HCT116 (cell line): ENCODE measurements around the gene ALCAM. TPM values are rescaled to one million over a fixed set of nuclear protein-coding genes. Genes with fewer than 3 reads are reported as not detected.

Experiments
- ATAC-seq: fragments of 200-7000 bp; cut with Tn5 transposase; 2 replicates; pipeline ENCODE4 v1.9.1; 2020; ENCODE audit warnings: mild to moderate bottlenecking, moderate library complexity
- BruUV-seq: library from RNA; stranded (reverse); fragments of 400-500 nt; replicated peaks from 2 replicates; lab custom pipeline; 2021; lab: Mats Ljungman, UMichigan
- CTCF ChIA-PET: fragments of 300-600 bp; sonication (Branson Sonifier 250); formaldehyde crosslinking; loops from one replicate; lab custom pipeline; 2021; ENCODE audit warnings: antibody characterized with exemption; lab: Charles Lee
- POLR2A ChIA-PET: fragments of 300-600, 350-600 bp; sonication (Branson Sonifier 250); formaldehyde crosslinking; loops from one replicate; lab custom pipeline; 2021; ENCODE audit warnings: antibody characterized with exemption; lab: Charles Lee
- RAD21 ChIA-PET, 2 experiments: fragments of 300-600 bp; sonication (Branson Sonifier 250); formaldehyde crosslinking; loops; one replicate each; lab custom pipeline; 2023; ENCODE audit warnings: low total read pairs in 2 of 2; ENCODE audit not compliant: uncharacterized antibody in 2 of 2, unreplicated experiment in 2 of 2, low non-redundant PET in 1 of 2; lab: Charles Lee
- DNase-seq: peaks from one replicate; pipeline ENCODE4 v3.0.0-alpha.2; 2010; ENCODE audit warnings: low read depth, low spot score
- H2AFZ ChIP-seq: fragments of 200-600 bp; shearing (Covaris generic), sonication (generic); 2 replicates; pipeline ENCODE4 v1.6.1; 2017; ENCODE audit warnings: low read depth, mixed run types, mixed read lengths, antibody characterized with exemption, low read length; ENCODE audit not compliant: poor library complexity, severe bottlenecking
- H3K27ac ChIP-seq: 2 replicates; pipeline ENCODE4 v1.5.1; 2012; ENCODE audit warnings: low read depth, low read length
- H3K27me3 ChIP-seq: fragments of 200-600 bp; sonication (generic); 2 replicates; pipeline ENCODE4 v1.6.1; 2016; ENCODE audit warnings: mixed run types, low read length, mixed read lengths; ENCODE audit not compliant: insufficient read depth
- H3K36me3 ChIP-seq, 2 experiments: fragments of 200-500 bp in 1 of 2; fragments of 200-600 bp in 1 of 2; sonication (Bioruptor generic) in 1 of 2; sonication (generic) in 1 of 2; 2 replicates each; pipeline versions ENCODE4 v1.5.1 to v1.6.1; 2014 to 2016; ENCODE audit warnings: low read length in 2 of 2, inconsistent platforms in 1 of 2, mixed read lengths in 1 of 2, mixed run types in 1 of 2; ENCODE audit not compliant: insufficient read depth in 2 of 2, control insufficient read depth in 1 of 2
- H3K4me1 ChIP-seq, 2 experiments: fragments of 200-600 bp in 1 of 2; sonication (generic) in 1 of 2; 2 replicates each; pipeline versions ENCODE4 v1.5.1 to v1.6.1; 2012 to 2017; ENCODE audit warnings: low read length in 2 of 2, inconsistent platforms in 1 of 2, mild to moderate bottlenecking in 1 of 2, mixed read lengths in 1 of 2, mixed run types in 1 of 2, moderate library complexity in 1 of 2; ENCODE audit not compliant: insufficient read depth in 2 of 2, control insufficient read depth in 1 of 2
- H3K4me2 ChIP-seq: fragments of 200-600 bp; sonication (generic); 2 replicates; pipeline ENCODE4 v1.6.1; 2017; ENCODE audit warnings: mixed run types, low read length, mixed read lengths
- H3K4me3 ChIP-seq, 2 experiments: fragments of 200-600 bp in 1 of 2; sonication (generic) in 1 of 2; replicated peaks in 1 of 2; 2 replicates each; pipeline ENCODE4 v1.5.1; 2011 to 2016; ENCODE audit warnings: low read length in 2 of 2, control low read depth in 1 of 2, low read depth in 1 of 2, mild to moderate bottlenecking in 1 of 2, mixed read lengths in 1 of 2, mixed run types in 1 of 2
- H3K79me2 ChIP-seq: fragments of 200-600 bp; sonication (generic); 2 replicates; pipeline ENCODE4 v1.6.1; 2017; ENCODE audit warnings: mild to moderate bottlenecking, mixed run types, low read length, moderate library complexity, mixed read lengths; ENCODE audit not compliant: insufficient read depth
- H3K9ac ChIP-seq: fragments of 200-600 bp; sonication (generic); 2 replicates; pipeline ENCODE4 v1.6.1; 2016; ENCODE audit warnings: low read length, mixed read lengths
- H3K9me2 ChIP-seq: fragments of 200-600 bp; sonication (generic), shearing (Covaris generic); 2 replicates; pipeline ENCODE4 v1.6.1; 2017; ENCODE audit warnings: mixed run types, mild to moderate bottlenecking, moderate library complexity; ENCODE audit not compliant: insufficient read depth
- H3K9me3 ChIP-seq, 2 experiments: fragments of 200-500 bp in 1 of 2; fragments of 200-600 bp in 1 of 2; sonication (Bioruptor generic) in 1 of 2; sonication (generic) in 1 of 2; 2 replicates each; pipeline ENCODE4 v1.6.1; 2014 to 2017; ENCODE audit warnings: low read length in 2 of 2, mixed read lengths in 2 of 2, inconsistent platforms in 1 of 2, low read depth in 1 of 2, mild to moderate bottlenecking in 1 of 2, mixed run types in 1 of 2, moderate library complexity in 1 of 2; ENCODE audit not compliant: control insufficient read depth in 1 of 2, insufficient read depth in 1 of 2
- H4K20me1 ChIP-seq: fragments of 200-600 bp; sonication (generic), shearing (Covaris generic); 2 replicates; pipeline ENCODE4 v1.6.1; 2017; ENCODE audit warnings: mixed run types, mild to moderate bottlenecking, moderate library complexity; ENCODE audit not compliant: insufficient read depth
- ATF3 ChIP-seq: IDR thresholded peaks from 2 replicates; pipeline ENCODE4 v1.6.1; 2012
- CEBPB ChIP-seq: IDR thresholded peaks from 2 replicates; pipeline ENCODE4 v1.6.1; 2012; ENCODE audit warnings: low read depth
- CTCF ChIP-seq, 3 experiments: fragments of 200-600 bp in 1 of 3; sonication (generic) in 1 of 3; IDR thresholded peaks in 2 of 3; conservative IDR thresholded peaks in 1 of 3; 2 replicates each; pipeline ENCODE4 v1.5.1; 2012 to 2017; ENCODE audit warnings: low read depth in 2 of 3, low read length in 2 of 3, antibody characterized with exemption in 1 of 3, borderline replicate concordance in 1 of 3, control low read depth in 1 of 3, mild to moderate bottlenecking in 1 of 3, mixed read lengths in 1 of 3, mixed run types in 1 of 3, moderate library complexity in 1 of 3; ENCODE audit not compliant: insufficient read depth in 1 of 3
- ELF1 ChIP-seq: IDR thresholded peaks from 2 replicates; pipeline ENCODE4 v1.6.1; 2012; ENCODE audit warnings: low read depth, borderline replicate concordance
- EZH2phosphoT487 ChIP-seq: fragments of 200-600 bp; IDR thresholded peaks from 2 replicates; pipeline ENCODE4 v1.6.1; 2018; ENCODE audit warnings: antibody characterized with exemption, borderline replicate concordance
- FOSL1 ChIP-seq: IDR thresholded peaks from 2 replicates; pipeline ENCODE4 v1.6.1; 2012; ENCODE audit warnings: low read depth
- POLR2A ChIP-seq: IDR thresholded peaks from 2 replicates; pipeline ENCODE4 v1.7.0; 2011; ENCODE audit warnings: borderline replicate concordance; ENCODE audit not compliant: insufficient read depth, insufficient read length; ENCODE audit errors: extremely low read depth
- POLR2AphosphoS5 ChIP-seq: IDR thresholded peaks from 2 replicates; pipeline ENCODE4 v1.6.1; 2011; ENCODE audit warnings: mild to moderate bottlenecking, low read depth, low read length, moderate library complexity
- RAD21 ChIP-seq: IDR thresholded peaks from 2 replicates; pipeline ENCODE4 v1.6.1; 2012; ENCODE audit warnings: low read depth, mild to moderate bottlenecking
- REST ChIP-seq: IDR thresholded peaks from 2 replicates; pipeline ENCODE4 v1.6.1; 2012; ENCODE audit warnings: low read depth
- SIN3A ChIP-seq: IDR thresholded peaks from 2 replicates; pipeline ENCODE4 v1.6.1; 2012; ENCODE audit warnings: low read depth
- SP1 ChIP-seq: IDR thresholded peaks from 2 replicates; pipeline ENCODE4 v1.6.1; 2012; ENCODE audit warnings: low read depth
- SRF ChIP-seq: IDR thresholded peaks from 2 replicates; pipeline ENCODE4 v1.6.1; 2012; ENCODE audit warnings: low read depth
- TCF7L2 ChIP-seq: IDR thresholded peaks from 2 replicates; pipeline ENCODE4 v1.7.0; 2011; ENCODE audit warnings: borderline replicate concordance, inconsistent platforms; ENCODE audit not compliant: insufficient read depth, insufficient read length; ENCODE audit errors: extremely low read depth
- YY1 ChIP-seq: IDR thresholded peaks from 2 replicates; pipeline ENCODE4 v1.6.1; 2011; ENCODE audit warnings: low read length, low read depth, moderate library complexity, mild to moderate bottlenecking; ENCODE audit not compliant: insufficient replicate concordance; ENCODE audit errors: extremely low read depth
- ZBTB33 ChIP-seq: IDR thresholded peaks from 2 replicates; pipeline ENCODE4 v1.6.1; 2011; ENCODE audit warnings: mild to moderate bottlenecking, low read length, moderate library complexity; ENCODE audit not compliant: insufficient replicate concordance; ENCODE audit errors: extremely low read depth
- ZFX ChIP-seq: fragments of 450-650 bp; IDR thresholded peaks from 2 replicates; pipeline ENCODE4 v1.6.1; 2017
- ZNF274 ChIP-seq: fragments of 200-500 bp; sonication (Bioruptor generic); IDR thresholded peaks from 2 replicates; pipeline ENCODE4 v1.6.1; 2014; ENCODE audit warnings: mild to moderate bottlenecking, low read depth, low read length, inconsistent platforms
- intact Hi-C: fragments of 100-400 bp; cut with micrococcal nuclease; formaldehyde crosslinking; loops from 2 replicates; pipeline ENCODE4 v1.10.0; 2022
- total RNA-seq: library from RNA; stranded (reverse); gene quantifications from one replicate; pipeline ENCODE4 v1.2.1, GENCODE V29; 2021; ENCODE audit not compliant: unreplicated experiment

The ALCAM gene
- total RNA-seq, 1 experiment from 2014 or later = 56.7 TPM

- CTCF ChIA-PET = no interaction called here
- H2AFZ ChIP-seq = no peak overlapping the region
- ATAC-seq = no peak
- H3K36me3 ChIP-seq = no peaks in the 10 kb centered on the region
- H3K4me3 ChIP-seq = no peak overlapping the region
- intact Hi-C loops = no loop called here
- peaks cover 6% of the 10 kb centered on the region in 2 experiments for H3K4me1 ChIP-seq
- H3K4me2 ChIP-seq = no peak overlapping the region
- 0 out of 2 replicates have a peak, but pooled peaks cover 3% of the 10 kb centered on the region for H3K9me2 ChIP-seq
- H3K9me3 ChIP-seq = no peaks in the 10 kb centered on the region
- no peaks in the 10 kb centered on the region for H4K20me1 ChIP-seq
- no peak overlapping the region for H3K9ac ChIP-seq
- H3K27me3 ChIP-seq = no peaks in the 10 kb centered on the region
- DNase-seq = no peak
- RAD21 ChIA-PET = no interaction called here
- no peak overlapping the region for H3K27ac ChIP-seq
- POLR2A ChIA-PET = no interaction called here
- BruUV-seq = no TSS peak
- TF ChIP-seq TCF7L2 = no peak
- no peak for TF ChIP-seq CTCF (IDR thresholded peaks at IDR 0.05 in 2 of 3, conservative IDR thresholded peaks at IDR 0.05 in 1 of 3; ENCODE audit: borderline replicate concordance in 1 of 3, insufficient read depth in 1 of 3, low read depth in 2 of 3, low read length in 2 of 3)
- TF ChIP-seq ATF3 = no peak
- TF ChIP-seq ELF1 = no peak
- TF ChIP-seq POLR2A = no peak
- TF ChIP-seq SP1 = no peak
- no peak for TF ChIP-seq ZBTB33
- TF ChIP-seq ZFX = no peak
- TF ChIP-seq SRF = no peak
- no peak for TF ChIP-seq REST
- no peak for TF ChIP-seq ZNF274
- no peak for TF ChIP-seq FOSL1
- TF ChIP-seq SIN3A = no peak
- no peak for TF ChIP-seq YY1
- no peak for TF ChIP-seq RAD21
- TF ChIP-seq POLR2AphosphoS5 = no peak
- TF ChIP-seq EZH2phosphoT487 = no peak
- TF ChIP-seq CEBPB = no peak
- TF ChIP-seq, all 23 proteins: peak for 0
- H3K79me2 ChIP-seq = no peaks in the 10 kb centered on the region
Measured at GRCh38 chr3:105616374-105617121, 249.8 kb downstream of the ALCAM start.
